GM12878 (cell line): Measurements from ENCODE around the gene TMEM26. TPM values are rescaled to one million over a fixed set of nuclear protein-coding genes. Genes with fewer than 3 reads are reported as not detected.

Source experiments
- ATAC-seq: fragments of 200-7000 bp; cut with Tn5 transposase; 3 replicates; pipeline ENCODE4 v1.9.1; 2020; ENCODE audit warnings: mild to moderate bottlenecking, moderate library complexity
- BruUV-seq: library from RNA; stranded (reverse); fragments of 400-500 nt; replicated peaks from 2 replicates; lab custom pipeline; 2021; lab: Mats Ljungman, UMichigan
- CTCF ChIA-PET: fragments of 300-600 bp; sonication (Branson Sonifier 250); formaldehyde crosslinking; extraction: SDS; loops from one replicate; lab custom pipeline; 2021; ENCODE audit warnings: inconsistent platforms; lab: Yijun Ruan, JAX
- POLR2A ChIA-PET: fragments of 350-600 bp; formaldehyde crosslinking; extraction: SDS; loops from one replicate; lab custom pipeline; 2021; ENCODE audit warnings: inconsistent platforms; lab: Charles Lee
- RAD21 ChIA-PET: fragments of 300-600 bp; sonication (Branson Sonifier 250); formaldehyde crosslinking; loops from one replicate; lab custom pipeline; 2023; ENCODE audit warnings: antibody characterized with exemption; ENCODE audit not compliant: unreplicated experiment; lab: Charles Lee
- SMC1A ChIA-PET: fragments of 300-600 bp; sonication (Branson Sonifier 250); formaldehyde crosslinking; loops from one replicate; lab custom pipeline; 2023; ENCODE audit not compliant: unreplicated experiment, uncharacterized antibody; lab: Charles Lee
- DNase-seq: peaks from one replicate; pipeline ENCODE4 v3.0.0-alpha.2; 2011; ENCODE audit warnings: low read depth, low spot score
- FAIRE-seq: peaks from 3 replicates; lab custom pipeline; 2011; peaks lifted over from hg19 to GRCh38; lab: Jason Lieb, UNC
- H2AFZ ChIP-seq: 2 replicates; pipeline ENCODE4 v1.6.0; 2011; ENCODE audit warnings: low read depth, low read length, control low read depth; ENCODE audit not compliant: control insufficient read depth
- H3K27ac ChIP-seq: 2 replicates; pipeline ENCODE4 v1.5.1; 2011; ENCODE audit warnings: control low read depth; ENCODE audit not compliant: control insufficient read depth, insufficient read depth
- H3K27me3 ChIP-seq, 2 experiments: replicated peaks in 1 of 2; 2 replicates each; pipeline versions ENCODE4 v1.6.0 to v1.6.1; 2011; ENCODE audit warnings: low read length in 1 of 2; ENCODE audit not compliant: control insufficient read depth in 2 of 2, insufficient read depth in 2 of 2
- H3K36me3 ChIP-seq, 2 experiments: 2 replicates each; pipeline ENCODE4 v1.5.1; 2011; ENCODE audit warnings: low read length in 1 of 2; ENCODE audit not compliant: control insufficient read depth in 2 of 2, insufficient read depth in 2 of 2
- H3K4me1 ChIP-seq: 2 replicates; pipeline ENCODE4 v1.6.1; 2011; ENCODE audit warnings: mild to moderate bottlenecking, low read length, moderate library complexity, mixed read lengths; ENCODE audit not compliant: control insufficient read depth, insufficient read depth
- H3K4me2 ChIP-seq: 2 replicates; pipeline ENCODE4 v1.6.0; 2011; ENCODE audit warnings: control low read depth; ENCODE audit not compliant: control insufficient read depth, insufficient read depth
- H3K4me3 ChIP-seq: fragments of 200-600 bp; sonication (generic); 2 replicates; pipeline ENCODE4 v1.5.1; 2016
- H3K79me2 ChIP-seq: 2 replicates; pipeline ENCODE4 v1.6.0; 2011; ENCODE audit warnings: low read length; ENCODE audit not compliant: control insufficient read depth, insufficient read depth
- H3K9ac ChIP-seq: 2 replicates; pipeline ENCODE4 v1.8.0; 2011; ENCODE audit warnings: low read length, control low read depth, mixed read lengths; ENCODE audit not compliant: control insufficient read depth, insufficient read depth
- H3K9me3 ChIP-seq: replicated peaks from 3 replicates; pipeline ENCODE4 v1.5.1; 2011; ENCODE audit warnings: mild to moderate bottlenecking, low read length; ENCODE audit not compliant: control insufficient read depth, insufficient read depth
- H4K20me1 ChIP-seq: 2 replicates; pipeline ENCODE4 v1.6.0; 2011; ENCODE audit not compliant: control insufficient read depth, insufficient read depth
- ASH2L ChIP-seq: fragments of 300-600, 200-600 bp; sonication (generic); IDR thresholded peaks from 2 replicates; pipeline ENCODE4 v1.6.1; 2017; ENCODE audit warnings: low read depth, mild to moderate bottlenecking, borderline replicate concordance
- ATF2 ChIP-seq: IDR thresholded peaks from 2 replicates; pipeline ENCODE4 v1.6.1; 2012; ENCODE audit warnings: low read length, inconsistent platforms
- BHLHE40 ChIP-seq, 2 experiments: fragments of 450-650 bp in 1 of 2; IDR thresholded peaks; 2 replicates each; pipeline ENCODE4 v1.6.1; 2011 to 2017; ENCODE audit warnings: low read depth in 2 of 2, borderline replicate concordance in 1 of 2, improper control_type of control experiment in 1 of 2, low read length in 1 of 2, mild to moderate bottlenecking in 1 of 2
- CBFB ChIP-seq: IDR thresholded peaks from 2 replicates; pipeline ENCODE4 v1.6.1; 2016; ENCODE audit warnings: antibody characterized with exemption, low read depth
- ELK1 ChIP-seq: IDR thresholded peaks from 2 replicates; pipeline ENCODE4 v1.6.1; 2012; ENCODE audit warnings: low read depth, low read length, improper control_type of control experiment
- FOXM1 ChIP-seq: IDR thresholded peaks from 2 replicates; pipeline ENCODE4 v1.6.1; 2012; ENCODE audit warnings: low read depth, mild to moderate bottlenecking, inconsistent platforms, low read length, moderate library complexity
- MLLT1 ChIP-seq: fragments of 450-650 bp; IDR thresholded peaks from 2 replicates; pipeline ENCODE4 v1.6.1; 2016; ENCODE audit warnings: mild to moderate bottlenecking
- MYC ChIP-seq: IDR thresholded peaks from 2 replicates; pipeline ENCODE4 v1.6.1; 2011; ENCODE audit warnings: mild to moderate bottlenecking, low read length, moderate library complexity, inconsistent platforms; ENCODE audit not compliant: insufficient read depth, insufficient replicate concordance, insufficient read length, severe bottlenecking
- RCOR1 ChIP-seq: conservative IDR thresholded peaks from 2 replicates; pipeline ENCODE4 v1.6.1; 2012; ENCODE audit warnings: low read depth, low read length, improper control_type of control experiment
- TAF1 ChIP-seq: IDR thresholded peaks from 2 replicates; pipeline ENCODE4 v1.6.1; 2011; ENCODE audit warnings: mild to moderate bottlenecking, low read depth, low read length, borderline replicate concordance
- TCF12 ChIP-seq: IDR thresholded peaks from 2 replicates; pipeline ENCODE4 v1.6.1; 2011; ENCODE audit warnings: low read depth, mild to moderate bottlenecking, low read length
- ZBTB11 ChIP-seq: fragments of 450-650 bp; formaldehyde crosslinking; IDR thresholded peaks from 2 replicates; pipeline ENCODE4 v1.5.0; 2022; ENCODE audit warnings: mild to moderate bottlenecking, missing genetic modification characterization
- ZBTB4 ChIP-seq: fragments of 450-650 bp; formaldehyde crosslinking; IDR thresholded peaks from 2 replicates; pipeline ENCODE4 v1.4.0; 2022; ENCODE audit warnings: mild to moderate bottlenecking, moderate library complexity
- WGBS: methylation state at CpG from one replicate; pipeline ENCODE4 v1.1.6; 2016; ENCODE audit warnings: low lambda C conversion rate; ENCODE audit not compliant: insufficient replicate concordance, insufficient coverage; ENCODE audit errors: missing lambda C conversion rate; 5-methylcytosine and 5-hydroxymethylcytosine counted together
- in situ Hi-C: fragments of 300-500 bp; cut with MboI; formaldehyde crosslinking; loops from 9 replicates; pipeline ENCODE4 v1.14.3; 2018; ENCODE audit warnings: mixed read lengths
- intact Hi-C: fragments of 100-400 bp; cut with micrococcal nuclease; formaldehyde crosslinking; loops from one replicate; pipeline ENCODE4 v1.14.2; 2022; ENCODE audit not compliant: unreplicated experiment
- polyA plus RNA-seq, 11 experiments: library from polyadenylated mRNA; depleted of rRNA in 4 of 11; unstranded in 6 of 11; stranded (reverse) in 5 of 11; fragments of >200 nt; fragmentation: Nextera tagmentation in 4 of 11; fragmentation: Illumina TruSeq in 1 of 11; extraction: Ambion mirVana in 4 of 11; extraction: Trizol in 1 of 11; gene quantifications; 1 replicate in 1 of 11; 2 replicates in 10 of 11; pipeline versions ENCODE4 v1.2.1 to v1.2.3, GENCODE V29; 2011 to 2016; ENCODE audit warnings: inconsistent platforms in 2 of 11, missing spikeins in 2 of 11, low read depth in 1 of 11
- total RNA-seq, 4 experiments: library from RNA; depleted of rRNA in 3 of 4; stranded (reverse); fragments of >200 nt in 3 of 4; fragmentation: Illumina TruSeq in 1 of 4; extraction: Trizol in 1 of 4; gene quantifications; 2 replicates each; pipeline versions ENCODE4 v1.2.1 to v1.2.3, GENCODE V29; 2013 to 2021

TMEM26 gene
- total and polyA plus RNA-seq, 10 of the 15 experiments (the other 5 are each of a cell fraction or from before 2014, with no cell fraction given), result not detected

DNA sequence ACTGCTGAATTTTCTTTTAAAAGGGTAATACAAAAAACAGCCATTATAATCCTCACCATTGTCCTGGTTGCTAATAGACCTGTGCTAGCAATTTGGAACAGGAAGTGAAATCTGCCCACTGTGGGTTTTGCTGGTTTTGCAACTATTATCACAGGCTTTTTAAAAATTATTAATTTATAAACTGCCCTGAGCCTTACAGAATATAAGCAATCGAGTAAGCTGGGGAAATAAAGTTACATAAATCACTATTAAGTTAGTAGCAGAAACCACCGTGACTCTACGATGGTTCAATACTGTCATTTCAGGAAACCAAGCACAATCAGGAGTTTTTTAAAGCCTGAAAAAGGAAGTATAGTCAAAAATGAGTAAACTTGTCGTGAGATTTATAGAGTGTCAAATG is 62.3 kb downstream of the TMEM26 start:
- RAD21 ChIA-PET, result no interaction called here
- CTCF ChIA-PET, result no interaction called here
- no peaks in the 10 kb centered on the region for H3K27me3 ChIP-seq
- ATAC-seq (peak; percentile 93), FAIRE-seq (no peak), DNase-seq (peak; percentile 19)
- POLR2A ChIA-PET, result no interaction called here
- no peaks in the 10 kb centered on the region for H3K79me2 ChIP-seq
- no peaks in the 10 kb centered on the region for H3K9me3 ChIP-seq
- no peak overlapping the region for H2AFZ ChIP-seq
- in situ Hi-C loops (no loop called here), intact Hi-C loops (loop anchor here (2.0 to 10.0 kb wide), 2 partner anchors 104 to 256 kb away; no protein-coding TSS in a partner anchor)
- no peaks in the 10 kb centered on the region for H3K4me1 ChIP-seq
- H3K4me3 ChIP-seq, result no peak overlapping the region
- H3K27ac ChIP-seq, result no peak overlapping the region
- H3K36me3 ChIP-seq, result no peaks in the 10 kb centered on the region
- no peak overlapping the region for H3K4me2 ChIP-seq
- SMC1A ChIA-PET, result interaction anchor here (1.9 kb wide), 1 partner anchor 104 kb away, joined by 6 read pairs; no protein-coding TSS in a partner anchor
- no TSS peak for BruUV-seq
- 1% methylated on average over 4 of the region's 4 CpGs for WGBS
- no peak overlapping the region for H3K9ac ChIP-seq
- no peaks in the 10 kb centered on the region for H4K20me1 ChIP-seq
- TF ChIP-seq BHLHE40 (IDR thresholded peaks at IDR 0.05; ENCODE audit: borderline replicate concordance in 1 of 2, low read depth in 2 of 2, low read length in 1 of 2) (peak in 1 of 2 experiments; percentile 12; a peak in 1 of 4 replicates), FOXM1 (no peak), TAF1 (no peak), ELK1 (no peak), ASH2L (no peak), ATF2 (no peak), MLLT1 (no peak), MYC (no peak), TCF12 (no peak), RCOR1 (0 out of 2 replicates have a peak, but pooled peaks have one; percentile 40), CBFB (no peak), ZBTB11 (no peak), ZBTB4 (CRISPR knock-in tag) (no peak)
